ENCODE results near the gene CAMK2B.
"Not testable (repeated sequence)": the region's sequence is repeated elsewhere in the genome, so short reads cannot be mapped to it uniquely, and the experiment has no call there.

Gene CAMK2B

GRCh38 chr7:44213206-44213876 lies 112.1 kb downstream of the CAMK2B start:
- no peak overlapping the region for H3K27ac ChIP-seq (ENCODE audit: insufficient read depth, low read length, poor library complexity, severe bottlenecking)
- no peaks in the 10 kb centered on the region for H3K27me3 ChIP-seq (replicated peaks; ENCODE audit: control insufficient read depth, insufficient read depth, low read length, poor library complexity, severe bottlenecking)
- H3K4me3 ChIP-seq (ENCODE audit: insufficient read depth, low read depth, low read length, poor library complexity, severe bottlenecking), result no peak overlapping the region
- peaks cover 50% of the 10 kb centered on the region for H3K36me3 ChIP-seq (ENCODE audit: control insufficient read depth, insufficient read depth, low read length)
- no peaks in the 10 kb centered on the region for H3K4me1 ChIP-seq (ENCODE audit: control insufficient read depth, insufficient read depth, low read length, poor library complexity, severe bottlenecking)
- no peak for DNase-seq
- H3K9me3 ChIP-seq (ENCODE audit: control insufficient read depth, low read length), result no peaks in the 10 kb centered on the region

GRCh38 chr7:44212581-44213184 lies 112.7 kb downstream of the CAMK2B start:
- H3K4me1 ChIP-seq (ENCODE audit: control insufficient read depth, insufficient read depth, low read length, poor library complexity, severe bottlenecking), result no peaks in the 10 kb centered on the region
- no peaks in the 10 kb centered on the region for H3K27me3 ChIP-seq (replicated peaks; ENCODE audit: control insufficient read depth, insufficient read depth, low read length, poor library complexity, severe bottlenecking)
- H3K36me3 ChIP-seq (ENCODE audit: control insufficient read depth, insufficient read depth, low read length), result peaks cover 57% of the 10 kb centered on the region
- DNase-seq, result no peak
- H3K9me3 ChIP-seq (ENCODE audit: control insufficient read depth, low read length), result no peaks in the 10 kb centered on the region
- no peak overlapping the region for H3K4me3 ChIP-seq (ENCODE audit: insufficient read depth, low read depth, low read length, poor library complexity, severe bottlenecking)
- no peak overlapping the region for H3K27ac ChIP-seq (ENCODE audit: insufficient read depth, low read length, poor library complexity, severe bottlenecking)

DNA sequence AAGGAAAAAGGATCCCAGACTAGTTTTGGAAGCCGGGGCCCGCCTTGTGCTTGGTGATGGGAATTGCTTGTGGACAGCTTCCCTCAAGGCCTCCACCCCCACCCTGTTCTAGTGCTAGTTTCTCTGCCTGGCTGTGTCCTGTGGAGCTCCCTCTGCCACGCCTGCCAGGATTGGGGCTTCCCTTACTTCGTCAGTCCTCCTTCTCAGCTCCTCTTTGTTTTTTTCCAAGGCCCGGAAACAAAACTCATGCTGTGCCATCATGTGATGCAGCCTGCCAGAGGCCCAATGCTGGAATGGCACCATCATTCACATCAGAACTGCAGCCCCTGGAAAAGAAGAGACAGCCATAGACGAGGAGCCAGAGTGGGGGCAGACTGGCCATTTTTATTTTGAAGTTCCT lies 113.4 kb downstream of the CAMK2B start:
- Histone ChIP-seq H3K36me3 (ENCODE audit: control insufficient read depth, insufficient read depth, low read length) (peaks cover 64% of the 10 kb centered on the region), H3K9me3 (ENCODE audit: control insufficient read depth, low read length) (no peaks in the 10 kb centered on the region), H3K27me3 (replicated peaks; ENCODE audit: control insufficient read depth, insufficient read depth, low read length, poor library complexity, severe bottlenecking) (no peaks in the 10 kb centered on the region), H3K4me3 (ENCODE audit: insufficient read depth, low read depth, low read length, poor library complexity, severe bottlenecking) (no peak overlapping the region), H3K4me1 (ENCODE audit: control insufficient read depth, insufficient read depth, low read length, poor library complexity, severe bottlenecking) (no peaks in the 10 kb centered on the region), H3K27ac (ENCODE audit: insufficient read depth, low read length, poor library complexity, severe bottlenecking) (no peak overlapping the region)
- no peak for DNase-seq

GRCh38 chr7:44211126-44211675 lies 114.2 kb downstream of the CAMK2B start:
- Histone ChIP-seq H3K27me3 (replicated peaks; ENCODE audit: control insufficient read depth, insufficient read depth, low read length, poor library complexity, severe bottlenecking) (no peaks in the 10 kb centered on the region), H3K4me1 (ENCODE audit: control insufficient read depth, insufficient read depth, low read length, poor library complexity, severe bottlenecking) (no peaks in the 10 kb centered on the region), H3K4me3 (ENCODE audit: insufficient read depth, low read depth, low read length, poor library complexity, severe bottlenecking) (no peak overlapping the region), H3K36me3 (ENCODE audit: control insufficient read depth, insufficient read depth, low read length) (peaks cover 72% of the 10 kb centered on the region), H3K9me3 (ENCODE audit: control insufficient read depth, low read length) (no peaks in the 10 kb centered on the region), H3K27ac (ENCODE audit: insufficient read depth, low read length, poor library complexity, severe bottlenecking) (no peak overlapping the region)
- DNase-seq, result no peak

DNA sequence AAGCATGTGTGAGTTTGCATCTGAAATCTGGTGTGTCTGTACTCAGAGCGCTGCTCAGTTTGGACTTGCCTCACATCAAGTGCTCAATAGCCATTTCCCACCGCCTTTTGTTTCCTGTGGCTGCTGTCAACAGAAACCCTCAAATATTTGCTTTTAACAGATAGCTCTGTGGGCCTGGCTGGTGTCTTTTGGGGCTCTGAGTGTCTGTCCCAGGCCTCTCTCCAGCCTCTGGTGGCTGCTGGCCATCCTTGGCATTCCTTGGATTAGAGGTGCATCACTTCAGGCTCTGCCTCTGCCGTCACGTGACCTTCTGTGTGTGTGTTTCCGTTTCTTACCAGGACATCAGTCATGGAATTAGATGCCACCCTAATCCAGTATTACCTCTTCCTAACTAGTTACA lies 115.3 kb downstream of the CAMK2B start:
- H3K4me3 ChIP-seq (ENCODE audit: insufficient read depth, low read depth, low read length, poor library complexity, severe bottlenecking), result no peak overlapping the region
- DNase-seq, result no peak
- no peaks in the 10 kb centered on the region for H3K27me3 ChIP-seq (replicated peaks; ENCODE audit: control insufficient read depth, insufficient read depth, low read length, poor library complexity, severe bottlenecking)
- no peaks in the 10 kb centered on the region for H3K9me3 ChIP-seq (ENCODE audit: control insufficient read depth, low read length)
- peaks cover 83% of the 10 kb centered on the region for H3K36me3 ChIP-seq (ENCODE audit: control insufficient read depth, insufficient read depth, low read length)
- no peaks in the 10 kb centered on the region for H3K4me1 ChIP-seq (ENCODE audit: control insufficient read depth, insufficient read depth, low read length, poor library complexity, severe bottlenecking)
- no peak overlapping the region for H3K27ac ChIP-seq (ENCODE audit: insufficient read depth, low read length, poor library complexity, severe bottlenecking)

GRCh38 chr7:44208085-44208484 lies 117.3 kb downstream of the CAMK2B start:
- Histone ChIP-seq H3K27ac (ENCODE audit: insufficient read depth, low read length, poor library complexity, severe bottlenecking) (no peak overlapping the region), H3K4me3 (ENCODE audit: insufficient read depth, low read depth, low read length, poor library complexity, severe bottlenecking) (no peak overlapping the region), H3K4me1 (ENCODE audit: control insufficient read depth, insufficient read depth, low read length, poor library complexity, severe bottlenecking) (no peaks in the 10 kb centered on the region), H3K9me3 (ENCODE audit: control insufficient read depth, low read length) (no peaks in the 10 kb centered on the region), H3K27me3 (replicated peaks; ENCODE audit: control insufficient read depth, insufficient read depth, low read length, poor library complexity, severe bottlenecking) (no peaks in the 10 kb centered on the region), H3K36me3 (ENCODE audit: control insufficient read depth, insufficient read depth, low read length) (peaks cover 86% of the 10 kb centered on the region)
- no peak for DNase-seq

DNA sequence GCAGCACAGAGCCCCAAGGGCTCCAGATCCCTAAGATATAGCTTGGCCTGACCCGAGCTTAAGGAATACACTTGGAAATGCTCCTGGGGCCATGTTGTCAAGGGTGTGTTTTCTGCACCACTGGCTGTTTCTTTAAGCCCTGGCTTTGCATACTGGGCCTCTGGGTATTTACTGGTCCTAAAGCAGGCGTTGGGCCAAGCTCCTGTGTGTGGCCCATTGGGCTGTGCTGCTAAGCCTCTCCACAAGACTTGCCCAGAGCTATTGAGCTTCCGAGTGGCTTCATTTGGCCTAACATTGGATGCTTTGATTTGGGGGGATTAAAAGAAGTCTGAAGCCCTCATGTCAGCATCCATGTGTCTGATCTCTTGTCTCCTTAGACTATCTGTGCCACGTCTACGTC lies 119.4 kb downstream of the CAMK2B start:
- Histone ChIP-seq H3K4me1 (ENCODE audit: control insufficient read depth, insufficient read depth, low read length, poor library complexity, severe bottlenecking) (peaks cover 9% of the 10 kb centered on the region), H3K9me3 (ENCODE audit: control insufficient read depth, low read length) (no peaks in the 10 kb centered on the region), H3K4me3 (ENCODE audit: insufficient read depth, low read depth, low read length, poor library complexity, severe bottlenecking) (no peak overlapping the region), H3K27ac (ENCODE audit: insufficient read depth, low read length, poor library complexity, severe bottlenecking) (no peak overlapping the region), H3K36me3 (ENCODE audit: control insufficient read depth, insufficient read depth, low read length) (peaks cover 66% of the 10 kb centered on the region), H3K27me3 (replicated peaks; ENCODE audit: control insufficient read depth, insufficient read depth, low read length, poor library complexity, severe bottlenecking) (no peaks in the 10 kb centered on the region)
- no peak for DNase-seq

GRCh38 chr7:44201813-44202212 lies 123.6 kb downstream of the CAMK2B start:
- H3K9me3 ChIP-seq (ENCODE audit: control insufficient read depth, low read length), result no peaks in the 10 kb centered on the region
- H3K27me3 ChIP-seq (replicated peaks; ENCODE audit: control insufficient read depth, insufficient read depth, low read length, poor library complexity, severe bottlenecking), result no peaks in the 10 kb centered on the region
- H3K4me3 ChIP-seq (ENCODE audit: insufficient read depth, low read depth, low read length, poor library complexity, severe bottlenecking), result peak overlapping the region; percentile 81
- peaks cover 24% of the 10 kb centered on the region for H3K36me3 ChIP-seq (ENCODE audit: control insufficient read depth, insufficient read depth, low read length)
- H3K27ac ChIP-seq (ENCODE audit: insufficient read depth, low read length, poor library complexity, severe bottlenecking), result no peak overlapping the region
- no peak for DNase-seq
- peaks cover 9% of the 10 kb centered on the region for H3K4me1 ChIP-seq (ENCODE audit: control insufficient read depth, insufficient read depth, low read length, poor library complexity, severe bottlenecking)

DNA sequence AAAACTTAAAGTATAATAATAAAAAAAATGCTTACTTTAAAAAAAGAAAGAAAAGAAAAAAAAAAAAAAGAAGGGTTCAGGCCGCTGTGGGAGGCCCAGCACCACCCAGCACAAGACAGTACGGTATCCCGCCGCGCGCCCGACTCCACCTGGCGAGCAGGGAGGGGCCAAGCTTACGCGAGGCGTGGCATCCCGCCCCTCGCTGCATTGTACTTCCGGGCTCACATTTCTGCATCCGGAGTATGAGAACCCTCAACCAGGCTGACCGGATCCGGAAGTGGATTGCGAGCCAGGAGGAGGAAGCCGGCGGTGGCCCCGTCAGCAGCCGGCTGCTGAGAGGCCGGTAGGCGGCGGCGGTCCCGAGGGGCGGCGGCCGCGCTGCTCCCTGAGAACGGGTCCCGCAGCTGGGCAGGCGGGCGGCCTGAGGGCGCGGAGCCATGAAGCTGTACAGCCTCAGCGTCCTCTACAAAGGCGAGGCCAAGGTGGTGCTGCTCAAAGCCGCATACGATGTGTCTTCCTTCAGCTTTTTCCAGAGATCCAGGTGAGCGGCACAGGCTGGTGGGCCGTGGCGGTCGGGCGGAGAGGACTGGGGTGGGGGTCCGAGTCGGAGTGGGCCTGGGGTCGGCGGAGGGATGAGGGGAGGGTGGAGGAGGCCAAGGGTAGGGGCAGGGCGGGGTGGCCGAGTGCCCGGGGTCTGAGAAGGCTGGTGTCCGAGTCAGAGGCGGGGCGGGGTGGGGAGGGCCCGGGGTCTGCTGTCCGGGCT lies 124.5 kb downstream of the CAMK2B start, which contains the start of gene YKT6:
Gene YKT6 (plus strand): TSS at position 280 of the 763 bp plus-strand sequence. CDS start 158 bp downstream, at position 438.
- Histone ChIP-seq H3K27ac (ENCODE audit: insufficient read depth, low read length, poor library complexity, severe bottlenecking) (peak within 1 kb of the TSS; percentile 75), H3K4me1 (ENCODE audit: control insufficient read depth, insufficient read depth, low read length, poor library complexity, severe bottlenecking) (peaks cover 9% of the 10 kb centered on the region), H3K9me3 (ENCODE audit: control insufficient read depth, low read length) (no peaks in the 10 kb centered on the region), H3K36me3 (ENCODE audit: control insufficient read depth, insufficient read depth, low read length) (peaks cover 15% of the 10 kb centered on the region), H3K27me3 (replicated peaks; ENCODE audit: control insufficient read depth, insufficient read depth, low read length, poor library complexity, severe bottlenecking) (no peaks in the 10 kb centered on the region), H3K4me3 (ENCODE audit: insufficient read depth, low read depth, low read length, poor library complexity, severe bottlenecking) (peak within 1 kb of the TSS; percentile 81)
- peak; percentile 88 to 94 (median 89) for DNase-seq

GRCh38 chr7:44200163-44200562 lies 125.2 kb downstream of the CAMK2B start:
- H3K27ac ChIP-seq (ENCODE audit: insufficient read depth, low read length, poor library complexity, severe bottlenecking); H3K9me3 ChIP-seq (ENCODE audit: control insufficient read depth, low read length); H3K27me3 ChIP-seq (replicated peaks; ENCODE audit: control insufficient read depth, insufficient read depth, low read length, poor library complexity, severe bottlenecking); DNase-seq; H3K36me3 ChIP-seq (ENCODE audit: control insufficient read depth, insufficient read depth, low read length); H3K4me3 ChIP-seq (ENCODE audit: insufficient read depth, low read depth, low read length, poor library complexity, severe bottlenecking); H3K4me1 ChIP-seq (ENCODE audit: control insufficient read depth, insufficient read depth, low read length, poor library complexity, severe bottlenecking): not testable (repeated sequence)

Measured in effector memory CD4-positive, alpha-beta T cell (primary cell).